Measurements from ENCODE around the gene BAZ1B. TPM values are rescaled to one million over a fixed set of nuclear protein-coding genes. Genes with fewer than 3 reads are reported as not detected.
"Not testable (repeated sequence)": the region's sequence is repeated elsewhere in the genome, so short reads cannot be mapped to it uniquely, and the experiment has no call there.

BAZ1B gene
- total RNA-seq, 2 donors from 2014 or later, result 28.3 to 32.3 TPM

- no peak for ATAC-seq
- H3K27ac ChIP-seq, result no peak overlapping the region
- TF ChIP-seq, protein P1, sequence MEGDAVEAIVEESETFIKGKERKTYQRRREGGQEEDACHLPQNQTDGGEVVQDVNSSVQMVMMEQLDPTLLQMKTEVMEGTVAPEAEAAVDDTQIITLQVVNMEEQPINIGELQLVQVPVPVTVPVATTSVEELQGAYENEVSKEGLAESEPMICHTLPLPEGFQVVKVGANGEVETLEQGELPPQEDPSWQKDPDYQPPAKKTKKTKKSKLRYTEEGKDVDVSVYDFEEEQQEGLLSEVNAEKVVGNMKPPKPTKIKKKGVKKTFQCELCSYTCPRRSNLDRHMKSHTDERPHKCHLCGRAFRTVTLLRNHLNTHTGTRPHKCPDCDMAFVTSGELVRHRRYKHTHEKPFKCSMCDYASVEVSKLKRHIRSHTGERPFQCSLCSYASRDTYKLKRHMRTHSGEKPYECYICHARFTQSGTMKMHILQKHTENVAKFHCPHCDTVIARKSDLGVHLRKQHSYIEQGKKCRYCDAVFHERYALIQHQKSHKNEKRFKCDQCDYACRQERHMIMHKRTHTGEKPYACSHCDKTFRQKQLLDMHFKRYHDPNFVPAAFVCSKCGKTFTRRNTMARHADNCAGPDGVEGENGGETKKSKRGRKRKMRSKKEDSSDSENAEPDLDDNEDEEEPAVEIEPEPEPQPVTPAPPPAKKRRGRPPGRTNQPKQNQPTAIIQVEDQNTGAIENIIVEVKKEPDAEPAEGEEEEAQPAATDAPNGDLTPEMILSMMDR (IDR thresholded peaks at IDR 0.05), result no peak
- TF ChIP-seq POLR2A (IDR thresholded peaks at IDR 0.05), result no peak
- no peaks in the 10 kb centered on the region for H3K9me3 ChIP-seq
- peaks cover 0 to 12% of the 10 kb centered on the region in 2 donors for H3K36me3 ChIP-seq (replicated peaks in 1 of 2; ENCODE audit: insufficient read depth in 1 of 2, low read depth in 2 of 2)
- H3K4me3 ChIP-seq, result no peak overlapping the region
- peaks cover 5% of the 10 kb centered on the region for H3K4me1 ChIP-seq
- no peak for DNase-seq
- intact Hi-C loops (cut with DNase I), result no loop called here
- H3K27me3 ChIP-seq, result no peaks in the 10 kb centered on the region
Observed at GRCh38 chr7:73478549-73478948, 43.5 kb downstream of the BAZ1B start.

DNA sequence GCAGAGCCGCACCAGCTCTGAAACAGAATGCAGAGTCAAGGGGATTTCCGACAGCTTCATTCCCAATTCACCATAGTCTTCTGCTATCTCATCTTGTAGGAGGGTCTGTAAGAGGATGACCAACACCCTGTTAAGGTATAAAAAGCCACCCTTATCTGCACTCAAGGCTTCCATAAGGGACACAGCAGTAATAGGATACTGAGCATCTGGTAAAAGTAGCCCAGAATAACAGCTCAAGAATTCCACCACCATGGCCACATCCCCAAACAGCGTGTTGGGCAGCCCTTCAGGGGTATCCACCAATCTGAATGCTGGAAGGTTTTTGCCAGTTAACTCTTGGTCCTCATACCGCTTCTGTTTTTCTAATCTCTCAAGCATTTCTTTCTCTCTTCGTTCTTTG is 44.7 kb downstream of the BAZ1B start:
- H3K36me3 ChIP-seq (replicated peaks in 1 of 2; ENCODE audit: insufficient read depth in 1 of 2, low read depth in 2 of 2), result peaks cover 0 to 12% of the 10 kb centered on the region in 2 donors
- H3K4me1 ChIP-seq, result peaks cover 5% of the 10 kb centered on the region
- TF ChIP-seq, protein P1 (IDR thresholded peaks at IDR 0.05), result no peak
- TF ChIP-seq POLR2A (IDR thresholded peaks at IDR 0.05), result no peak
- DNase-seq, result no peak
- H3K4me3 ChIP-seq, result no peak overlapping the region
- H3K27me3 ChIP-seq, result no peaks in the 10 kb centered on the region
- H3K9me3 ChIP-seq, result no peaks in the 10 kb centered on the region
- intact Hi-C loops (cut with DNase I), result no loop called here
- no peak overlapping the region for H3K27ac ChIP-seq
- ATAC-seq, result no peak
- 85 to 88% methylated on average over 5 of the region's 5 CpGs for WGBS, 2 donors

- Histone ChIP-seq H3K4me1 (peaks cover 5% of the 10 kb centered on the region), H3K27ac (no peak overlapping the region), H3K9me3 (no peaks in the 10 kb centered on the region), H3K27me3 (no peaks in the 10 kb centered on the region), H3K36me3 (replicated peaks in 1 of 2; ENCODE audit: insufficient read depth in 1 of 2, low read depth in 2 of 2) (peaks cover 0 to 21% of the 10 kb centered on the region in 2 donors), H3K4me3 (no peak overlapping the region)
- ATAC-seq, result no peak
- DNase-seq, result peak in 1 of 4 donors; percentile 6
- TF ChIP-seq, protein P1 (IDR thresholded peaks at IDR 0.05), result no peak
- no peak for TF ChIP-seq POLR2A (IDR thresholded peaks at IDR 0.05)
- intact Hi-C loops (cut with DNase I), result no loop called here
- 69 to 83% methylated on average over 5 of the region's 5 CpGs for WGBS, 2 donors
Observed at GRCh38 chr7:73470208-73470607, 51.9 kb downstream of the BAZ1B start.

DNA sequence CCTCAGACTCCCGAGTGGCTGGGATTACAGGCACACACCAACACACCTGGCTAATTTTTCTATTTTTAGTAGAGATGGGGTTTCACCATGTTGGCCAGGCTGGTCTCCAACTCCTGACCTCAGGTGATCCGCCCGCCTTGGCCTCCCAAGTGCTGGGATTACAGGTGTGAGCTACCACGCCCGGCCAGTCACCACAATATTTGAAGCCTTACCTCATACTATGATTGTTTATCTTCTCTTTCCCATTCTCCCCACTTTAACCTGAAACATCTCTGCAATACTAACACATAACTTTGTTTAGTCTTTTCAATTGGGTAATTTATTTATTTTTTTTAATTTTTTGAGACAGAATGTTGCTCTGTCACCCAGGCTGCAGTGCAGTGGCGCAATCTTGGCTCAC is 55.0 kb downstream of the BAZ1B start:
- H3K9me3 ChIP-seq; intact Hi-C loops (cut with DNase I); H3K27me3 ChIP-seq; DNase-seq; H3K27ac ChIP-seq; H3K4me3 ChIP-seq; H3K4me1 ChIP-seq; ATAC-seq: not testable (repeated sequence)
- H3K36me3 ChIP-seq (replicated peaks in 1 of 2; ENCODE audit: insufficient read depth in 1 of 2, low read depth in 2 of 2), result peaks cover 3 to 41% of the 10 kb centered on the region in 2 donors
- WGBS, 2 donors, result 89% methylated on average over 6 of the region's 6 CpGs

DNA sequence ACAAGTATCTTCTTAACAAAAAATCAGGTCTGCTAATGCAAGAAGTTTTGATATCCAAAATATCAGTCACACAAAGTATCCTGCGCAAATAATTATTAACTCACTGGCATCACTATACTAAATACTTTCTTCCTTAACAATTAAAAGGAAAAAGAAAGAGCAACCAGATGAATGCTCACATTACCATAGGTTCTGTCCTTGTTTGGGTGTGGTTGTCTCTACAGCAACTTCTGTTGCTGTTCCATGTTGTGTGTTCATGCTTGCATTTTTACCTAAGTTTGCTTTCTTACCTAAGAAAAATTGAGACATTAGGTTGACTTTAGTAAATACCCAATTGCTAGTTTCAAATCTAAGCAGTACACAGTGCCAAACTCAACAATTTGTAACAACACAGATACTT is 56.0 kb downstream of the BAZ1B start:
- intact Hi-C loops (cut with DNase I), result no loop called here

More for the DNA sequence above, 56.0 kb downstream of the BAZ1B start:
- Histone ChIP-seq H3K9me3 (no peaks in the 10 kb centered on the region), H3K4me1 (no peaks in the 10 kb centered on the region), H3K27ac (no peak overlapping the region), H3K27me3 (no peaks in the 10 kb centered on the region), H3K4me3 (no peak overlapping the region), H3K36me3 (replicated peaks in 1 of 2; ENCODE audit: insufficient read depth in 1 of 2, low read depth in 2 of 2) (peaks cover 3 to 48% of the 10 kb centered on the region in 2 donors)
- ATAC-seq (no peak), DNase-seq (no peak)
- 95 to 97% methylated on average over 1 of the region's 1 CpG for WGBS, 2 donors
- TF ChIP-seq, protein P1 (IDR thresholded peaks at IDR 0.05), result no peak
- no peak for TF ChIP-seq POLR2A (IDR thresholded peaks at IDR 0.05)

Measured in body of pancreas (tissue), 4 donors.